ENCODE measurements around the gene KLF13.

DNA sequence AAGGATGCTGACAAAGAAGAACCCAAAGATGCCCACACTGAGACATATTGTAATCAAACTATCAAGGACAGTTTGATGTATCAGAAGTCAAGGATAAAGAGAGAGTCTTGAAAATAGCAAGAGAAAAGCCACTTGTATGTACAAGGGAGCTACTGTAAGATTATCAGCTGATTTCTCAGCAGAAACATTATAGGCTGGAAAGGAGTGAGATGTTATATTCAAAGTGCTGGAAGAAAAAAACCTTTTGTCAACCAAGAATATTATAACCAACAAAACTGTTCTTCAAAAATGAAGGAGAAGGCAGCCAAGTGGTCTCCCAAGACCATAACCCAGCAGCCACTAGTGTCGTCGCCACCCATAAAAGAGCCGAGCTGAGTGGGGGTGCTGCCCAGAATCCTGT lies 93.2 kb downstream of the KLF13 start:
- no peak for TF ChIP-seq EP300 (IDR thresholded peaks at IDR 0.05)
- TF ChIP-seq, protein P1, sequence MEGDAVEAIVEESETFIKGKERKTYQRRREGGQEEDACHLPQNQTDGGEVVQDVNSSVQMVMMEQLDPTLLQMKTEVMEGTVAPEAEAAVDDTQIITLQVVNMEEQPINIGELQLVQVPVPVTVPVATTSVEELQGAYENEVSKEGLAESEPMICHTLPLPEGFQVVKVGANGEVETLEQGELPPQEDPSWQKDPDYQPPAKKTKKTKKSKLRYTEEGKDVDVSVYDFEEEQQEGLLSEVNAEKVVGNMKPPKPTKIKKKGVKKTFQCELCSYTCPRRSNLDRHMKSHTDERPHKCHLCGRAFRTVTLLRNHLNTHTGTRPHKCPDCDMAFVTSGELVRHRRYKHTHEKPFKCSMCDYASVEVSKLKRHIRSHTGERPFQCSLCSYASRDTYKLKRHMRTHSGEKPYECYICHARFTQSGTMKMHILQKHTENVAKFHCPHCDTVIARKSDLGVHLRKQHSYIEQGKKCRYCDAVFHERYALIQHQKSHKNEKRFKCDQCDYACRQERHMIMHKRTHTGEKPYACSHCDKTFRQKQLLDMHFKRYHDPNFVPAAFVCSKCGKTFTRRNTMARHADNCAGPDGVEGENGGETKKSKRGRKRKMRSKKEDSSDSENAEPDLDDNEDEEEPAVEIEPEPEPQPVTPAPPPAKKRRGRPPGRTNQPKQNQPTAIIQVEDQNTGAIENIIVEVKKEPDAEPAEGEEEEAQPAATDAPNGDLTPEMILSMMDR (IDR thresholded peaks at IDR 0.05): no peak

All from sigmoid colon (tissue), 4 donors.